ENCODE data around the gene SLC4A2.

DNA sequence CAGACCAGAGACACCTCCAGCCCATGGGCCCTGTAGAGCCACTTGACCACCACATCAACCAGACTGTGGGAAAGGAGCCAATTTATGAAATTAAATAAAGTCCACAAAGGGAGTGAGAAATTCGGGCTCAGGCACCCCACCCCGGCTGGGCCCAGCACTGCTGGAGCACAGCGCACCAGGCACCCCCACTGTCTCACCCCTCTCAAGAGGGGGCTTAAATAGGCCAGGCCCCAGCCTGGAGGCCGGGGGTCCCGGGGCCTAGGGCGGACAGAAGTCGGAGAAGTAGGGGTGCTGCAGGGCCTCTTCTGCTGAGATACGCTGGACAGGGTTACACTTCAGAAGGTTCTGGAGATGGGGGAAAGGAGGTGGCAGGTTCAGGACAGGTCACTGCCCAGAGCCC, 5.6 kb upstream of the SLC4A2 start:
- TF ChIP-seq, protein P1, sequence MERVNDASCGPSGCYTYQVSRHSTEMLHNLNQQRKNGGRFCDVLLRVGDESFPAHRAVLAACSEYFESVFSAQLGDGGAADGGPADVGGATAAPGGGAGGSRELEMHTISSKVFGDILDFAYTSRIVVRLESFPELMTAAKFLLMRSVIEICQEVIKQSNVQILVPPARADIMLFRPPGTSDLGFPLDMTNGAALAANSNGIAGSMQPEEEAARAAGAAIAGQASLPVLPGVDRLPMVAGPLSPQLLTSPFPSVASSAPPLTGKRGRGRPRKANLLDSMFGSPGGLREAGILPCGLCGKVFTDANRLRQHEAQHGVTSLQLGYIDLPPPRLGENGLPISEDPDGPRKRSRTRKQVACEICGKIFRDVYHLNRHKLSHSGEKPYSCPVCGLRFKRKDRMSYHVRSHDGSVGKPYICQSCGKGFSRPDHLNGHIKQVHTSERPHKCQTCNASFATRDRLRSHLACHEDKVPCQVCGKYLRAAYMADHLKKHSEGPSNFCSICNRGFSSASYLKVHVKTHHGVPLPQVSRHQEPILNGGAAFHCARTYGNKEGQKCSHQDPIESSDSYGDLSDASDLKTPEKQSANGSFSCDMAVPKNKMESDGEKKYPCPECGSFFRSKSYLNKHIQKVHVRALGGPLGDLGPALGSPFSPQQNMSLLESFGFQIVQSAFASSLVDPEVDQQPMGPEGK (CRISPR knock-in tag; IDR thresholded peaks at IDR 0.05; ENCODE audit: borderline replicate concordance), result no peak
- TF ChIP-seq ZC3H10 (CRISPR knock-in tag; IDR thresholded peaks at IDR 0.05) (no peak), ZNF565 (CRISPR knock-in tag; conservative IDR thresholded peaks at IDR 0.05; ENCODE audit: low read depth) (no peak), BACH2 (CRISPR knock-in tag; IDR thresholded peaks at IDR 0.05; ENCODE audit: borderline replicate concordance) (no peak), RARB (CRISPR knock-in tag; IDR thresholded peaks at IDR 0.05) (no peak), SNAI2 (CRISPR knock-in tag; IDR thresholded peaks at IDR 0.05) (no peak), ARNTL (CRISPR knock-in tag; IDR thresholded peaks at IDR 0.05; ENCODE audit: borderline replicate concordance, low read depth) (no peak), ZFP3 (CRISPR knock-in tag; IDR thresholded peaks at IDR 0.05) (no peak), GLIS3 (CRISPR knock-in tag; IDR thresholded peaks at IDR 0.05) (no peak), ISL1 (CRISPR knock-in tag; IDR thresholded peaks at IDR 0.05) (no peak)
- TF ChIP-seq, protein P2, sequence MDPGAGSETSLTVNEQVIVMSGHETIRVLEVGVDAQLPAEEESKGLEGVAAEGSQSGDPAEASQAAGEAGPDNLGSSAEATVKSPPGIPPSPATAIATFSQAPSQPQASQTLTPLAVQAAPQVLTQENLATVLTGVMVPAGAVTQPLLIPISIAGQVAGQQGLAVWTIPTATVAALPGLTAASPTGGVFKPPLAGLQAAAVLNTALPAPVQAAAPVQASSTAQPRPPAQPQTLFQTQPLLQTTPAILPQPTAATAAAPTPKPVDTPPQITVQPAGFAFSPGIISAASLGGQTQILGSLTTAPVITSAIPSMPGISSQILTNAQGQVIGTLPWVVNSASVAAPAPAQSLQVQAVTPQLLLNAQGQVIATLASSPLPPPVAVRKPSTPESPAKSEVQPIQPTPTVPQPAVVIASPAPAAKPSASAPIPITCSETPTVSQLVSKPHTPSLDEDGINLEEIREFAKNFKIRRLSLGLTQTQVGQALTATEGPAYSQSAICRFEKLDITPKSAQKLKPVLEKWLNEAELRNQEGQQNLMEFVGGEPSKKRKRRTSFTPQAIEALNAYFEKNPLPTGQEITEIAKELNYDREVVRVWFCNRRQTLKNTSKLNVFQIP (CRISPR knock-in tag; IDR thresholded peaks at IDR 0.05; ENCODE audit: borderline replicate concordance, low read depth), result no peak
- TF ChIP-seq, protein P3, sequence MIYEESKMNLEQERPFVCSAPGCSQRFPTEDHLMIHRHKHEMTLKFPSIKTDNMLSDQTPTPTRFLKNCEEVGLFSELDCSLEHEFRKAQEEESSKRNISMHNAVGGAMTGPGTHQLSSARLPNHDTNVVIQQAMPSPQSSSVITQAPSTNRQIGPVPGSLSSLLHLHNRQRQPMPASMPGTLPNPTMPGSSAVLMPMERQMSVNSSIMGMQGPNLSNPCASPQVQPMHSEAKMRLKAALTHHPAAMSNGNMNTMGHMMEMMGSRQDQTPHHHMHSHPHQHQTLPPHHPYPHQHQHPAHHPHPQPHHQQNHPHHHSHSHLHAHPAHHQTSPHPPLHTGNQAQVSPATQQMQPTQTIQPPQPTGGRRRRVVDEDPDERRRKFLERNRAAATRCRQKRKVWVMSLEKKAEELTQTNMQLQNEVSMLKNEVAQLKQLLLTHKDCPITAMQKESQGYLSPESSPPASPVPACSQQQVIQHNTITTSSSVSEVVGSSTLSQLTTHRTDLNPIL (CRISPR knock-in tag; IDR thresholded peaks at IDR 0.05; ENCODE audit: low read depth), result no peak
- TF ChIP-seq, protein P4, sequence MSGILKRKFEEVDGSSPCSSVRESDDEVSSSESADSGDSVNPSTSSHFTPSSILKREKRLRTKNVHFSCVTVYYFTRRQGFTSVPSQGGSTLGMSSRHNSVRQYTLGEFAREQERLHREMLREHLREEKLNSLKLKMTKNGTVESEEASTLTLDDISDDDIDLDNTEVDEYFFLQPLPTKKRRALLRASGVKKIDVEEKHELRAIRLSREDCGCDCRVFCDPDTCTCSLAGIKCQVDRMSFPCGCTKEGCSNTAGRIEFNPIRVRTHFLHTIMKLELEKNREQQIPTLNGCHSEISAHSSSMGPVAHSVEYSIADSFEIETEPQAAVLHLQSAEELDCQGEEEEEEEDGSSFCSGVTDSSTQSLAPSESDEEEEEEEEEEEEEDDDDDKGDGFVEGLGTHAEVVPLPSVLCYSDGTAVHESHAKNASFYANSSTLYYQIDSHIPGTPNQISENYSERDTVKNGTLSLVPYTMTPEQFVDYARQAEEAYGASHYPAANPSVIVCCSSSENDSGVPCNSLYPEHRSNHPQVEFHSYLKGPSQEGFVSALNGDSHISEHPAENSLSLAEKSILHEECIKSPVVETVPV (CRISPR knock-in tag; IDR thresholded peaks at IDR 0.05), result no peak
